ENCODE data around the gene WEE1.

- TF ChIP-seq, protein P1, sequence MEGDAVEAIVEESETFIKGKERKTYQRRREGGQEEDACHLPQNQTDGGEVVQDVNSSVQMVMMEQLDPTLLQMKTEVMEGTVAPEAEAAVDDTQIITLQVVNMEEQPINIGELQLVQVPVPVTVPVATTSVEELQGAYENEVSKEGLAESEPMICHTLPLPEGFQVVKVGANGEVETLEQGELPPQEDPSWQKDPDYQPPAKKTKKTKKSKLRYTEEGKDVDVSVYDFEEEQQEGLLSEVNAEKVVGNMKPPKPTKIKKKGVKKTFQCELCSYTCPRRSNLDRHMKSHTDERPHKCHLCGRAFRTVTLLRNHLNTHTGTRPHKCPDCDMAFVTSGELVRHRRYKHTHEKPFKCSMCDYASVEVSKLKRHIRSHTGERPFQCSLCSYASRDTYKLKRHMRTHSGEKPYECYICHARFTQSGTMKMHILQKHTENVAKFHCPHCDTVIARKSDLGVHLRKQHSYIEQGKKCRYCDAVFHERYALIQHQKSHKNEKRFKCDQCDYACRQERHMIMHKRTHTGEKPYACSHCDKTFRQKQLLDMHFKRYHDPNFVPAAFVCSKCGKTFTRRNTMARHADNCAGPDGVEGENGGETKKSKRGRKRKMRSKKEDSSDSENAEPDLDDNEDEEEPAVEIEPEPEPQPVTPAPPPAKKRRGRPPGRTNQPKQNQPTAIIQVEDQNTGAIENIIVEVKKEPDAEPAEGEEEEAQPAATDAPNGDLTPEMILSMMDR (conservative IDR thresholded peaks at IDR 0.05 in 1 of 2, IDR thresholded peaks at IDR 0.05 in 1 of 2; ENCODE audit: extremely low read depth in 1 of 2, insufficient read depth in 1 of 2, low read depth in 1 of 2, low read length in 2 of 2), result no peak
- no peak for TF ChIP-seq EZH2 (IDR thresholded peaks at IDR 0.05; ENCODE audit: borderline replicate concordance, low read length)
Measured at GRCh38 chr11:9565822-9566560, 7.5 kb upstream of the WEE1 start.
